Ovary (tissue), 9 donors: ENCODE data around the gene ADAMTS8. TPM values are rescaled to one million over a fixed set of nuclear protein-coding genes. Genes with fewer than 3 reads are reported as not detected.

ENCODE experiments used
- DNase-seq, 5 donors: peaks; one replicate each; pipeline ENCODE4 v3.0.0-alpha.2; 2019 to 2020
- H3K27ac ChIP-seq, 2 donors: fragments of 200-600 bp; one replicate each; pipeline versions ENCODE4 v1.5.1 to v1.8.0; 2019 to 2022
- H3K27me3 ChIP-seq: fragments of 200-600 bp; one replicate; pipeline ENCODE4 v1.8.0; 2022
- H3K36me3 ChIP-seq: fragments of 200-600 bp; sonication (generic); one replicate; pipeline ENCODE4 v1.5.1; 2019
- H3K4me1 ChIP-seq: one replicate; pipeline ENCODE4 v1.8.1; 2013; ENCODE audit warnings: mild to moderate bottlenecking, moderate library complexity; ENCODE audit not compliant: insufficient read depth
- H3K4me3 ChIP-seq: fragments of 200-600 bp; sonication (generic); one replicate; pipeline ENCODE4 v1.5.1; 2017
- H3K9me3 ChIP-seq, 2 donors: fragments of 200-600 bp in 1 of 2; sonication (generic) in 1 of 2; one replicate each; pipeline versions ENCODE4 v1.5.1 to v1.8.1; 2013 to 2019; ENCODE audit warnings: mild to moderate bottlenecking in 1 of 2, moderate library complexity in 1 of 2
- CTCF ChIP-seq, 3 donors: fragments of 450-650 bp in 2 of 3; fragments of 200-600 bp in 1 of 3; IDR thresholded peaks; one replicate each; pipeline versions ENCODE4 v1.5.1 to v1.8.0; 2016 to 2022; ENCODE audit warnings: antibody characterized with exemption in 3 of 3, mild to moderate bottlenecking in 1 of 3
- EP300 ChIP-seq: sonication (generic); formaldehyde crosslinking; IDR thresholded peaks from one replicate; pipeline ENCODE4 v1.6.1; 2017; ENCODE audit warnings: antibody characterized with exemption
- POLR2A ChIP-seq: fragments of 450-650 bp; IDR thresholded peaks from one replicate; pipeline ENCODE4 v1.6.1; 2017; ENCODE audit warnings: antibody characterized with exemption, mild to moderate bottlenecking, moderate library complexity
- WGBS, 3 donors: extraction: QIAGEN DNeasy Blood & Tissue Kit in 1 of 3; methylation state at CpG; one replicate each; pipeline versions ENCODE4 v1.1.5 to v1.1.7; 2013 to 2017; 5-methylcytosine and 5-hydroxymethylcytosine counted together
- intact Hi-C, 4 donors: fragments of 100-400 bp; cut with DNase I; formaldehyde crosslinking; loops; one replicate each; pipeline versions ENCODE4 v1.11.0 to v1.15.1; 2022 to 2023
- polyA plus RNA-seq, 2 donors: library from polyadenylated mRNA; stranded (reverse); fragments of 200-250 nt in 1 of 2; fragments of 350-450 nt in 1 of 2; fragmentation: Illumina TruSeq in 1 of 2; extraction: RNeasy Lipid Tissue Mini Kit (QIAGEN cat#74804) in 1 of 2; gene quantifications; one replicate each; pipeline ENCODE4 v1.2.3, GENCODE V29; 2013 to 2014
- total RNA-seq, 7 donors: library from RNA; depleted of rRNA in 2 of 7; stranded (reverse); fragments of >200 nt in 2 of 7; fragmentation: NEBNext Ultra II Directional in 3 of 7; extraction: Animal tissue kit (Norgen Biotek cat#: 25700) in 3 of 7; gene quantifications; one replicate each; pipeline versions ENCODE4 v1.1.0 to v1.2.4, GENCODE V29; 2016 to 2023
- donor health status: DM: no; HTN: no; CAD: no; lungs with moderate emphysema.
- donor health status: DM: no; HTN: no; CAD: no.
- donor health status: Bipolar disorder and iron deficiency.
- donor health status: DM: yes; HTN: yes; CAD: no.
- donor health status: DM: no; HTN: no; CAD: no.
- donor health status: DM: yes; HTN: yes; CAD: no.

ADAMTS8 gene
- total and polyA plus RNA-seq, 9 donors: 0.24 to 2.1 (median 1.1) TPM

- peaks cover 6% of the 10 kb centered on the region for H3K4me1 ChIP-seq
- no peaks in the 10 kb centered on the region for H3K36me3 ChIP-seq
- H3K27me3 ChIP-seq: no peaks in the 10 kb centered on the region
- intact Hi-C loops: loop anchor here in 1 of 4 donors (10.0 kb wide), 1 partner anchor 152 kb away; no protein-coding TSS in a partner anchor
- WGBS, 3 donors: 71 to 95% (median 83%) methylated on average over 6 of the region's 6 CpGs
- no peak for DNase-seq
- no peak overlapping the region for H3K27ac ChIP-seq
- no peak overlapping the region for H3K4me3 ChIP-seq
- no peak for TF ChIP-seq CTCF (IDR thresholded peaks at IDR 0.05)
- TF ChIP-seq POLR2A: no peak
- TF ChIP-seq EP300: no peak
- no peaks in the 10 kb centered on the region for H3K9me3 ChIP-seq
These were observed 24.5 kb upstream of the ADAMTS8 start for GRCh38 chr11:130452940-130453339.

- H3K27me3 ChIP-seq: no peaks in the 10 kb centered on the region
- intact Hi-C loops: loop anchor here in 1 of 4 donors (10.0 kb wide), 1 partner anchor 153 kb away; no protein-coding TSS in a partner anchor
- 82 to 93% (median 92%) methylated on average over 9 of the region's 9 CpGs for WGBS, 3 donors
- H3K9me3 ChIP-seq: no peaks in the 10 kb centered on the region
- H3K4me3 ChIP-seq: no peak overlapping the region
- no peak for DNase-seq
- H3K36me3 ChIP-seq: no peaks in the 10 kb centered on the region
- H3K4me1 ChIP-seq: peaks cover 6% of the 10 kb centered on the region
- no peak overlapping the region for H3K27ac ChIP-seq
- TF ChIP-seq POLR2A (no peak), EP300 (no peak), CTCF (IDR thresholded peaks at IDR 0.05) (no peak)
These were observed 23.8 kb upstream of the ADAMTS8 start for GRCh38 chr11:130452176-130452575.

GRCh38 chr11:130451231-130452019 lies 23.0 kb upstream of the ADAMTS8 start:
- Histone ChIP-seq H3K36me3 (no peaks in the 10 kb centered on the region), H3K4me1 (peaks cover 6% of the 10 kb centered on the region), H3K4me3 (no peak overlapping the region), H3K27ac (no peak overlapping the region), H3K9me3 (no peaks in the 10 kb centered on the region), H3K27me3 (no peaks in the 10 kb centered on the region)
- 71 to 79% (median 73%) methylated on average over 6 of the region's 6 CpGs for WGBS, 3 donors
- intact Hi-C loops: loop anchor here in 1 of 4 donors (10.0 kb wide), 1 partner anchor 153 kb away; no protein-coding TSS in a partner anchor
- no peak for DNase-seq
- TF ChIP-seq POLR2A (no peak), EP300 (no peak), CTCF (IDR thresholded peaks at IDR 0.05) (no peak)

- DNase-seq: peak; percentile 48 to 83 (median 72)
- TF ChIP-seq CTCF (IDR thresholded peaks at IDR 0.05) (peak in 2 of 3 donors; percentile 7 to 59), POLR2A (no peak)
- no peak overlapping the region for H3K27ac ChIP-seq
- H3K4me3 ChIP-seq: peak overlapping the region; percentile 52
- intact Hi-C loops: loop anchor here in 1 of 4 donors (10.0 kb wide), 1 partner anchor 155 kb away; no protein-coding TSS in a partner anchor
- H3K9me3 ChIP-seq: no peaks in the 10 kb centered on the region
- 20 to 22% (median 21%) methylated on average over 34 of the region's 34 CpGs for WGBS, 3 donors
- peaks cover 6% of the 10 kb centered on the region for H3K4me1 ChIP-seq
- no peaks in the 10 kb centered on the region for H3K27me3 ChIP-seq
- H3K36me3 ChIP-seq: no peaks in the 10 kb centered on the region
These were observed 21.8 kb upstream of the ADAMTS8 start for GRCh38 chr11:130449996-130450769.
